ENCODE measurements around the gene KCNN3.

The KCNN3 gene

DNA sequence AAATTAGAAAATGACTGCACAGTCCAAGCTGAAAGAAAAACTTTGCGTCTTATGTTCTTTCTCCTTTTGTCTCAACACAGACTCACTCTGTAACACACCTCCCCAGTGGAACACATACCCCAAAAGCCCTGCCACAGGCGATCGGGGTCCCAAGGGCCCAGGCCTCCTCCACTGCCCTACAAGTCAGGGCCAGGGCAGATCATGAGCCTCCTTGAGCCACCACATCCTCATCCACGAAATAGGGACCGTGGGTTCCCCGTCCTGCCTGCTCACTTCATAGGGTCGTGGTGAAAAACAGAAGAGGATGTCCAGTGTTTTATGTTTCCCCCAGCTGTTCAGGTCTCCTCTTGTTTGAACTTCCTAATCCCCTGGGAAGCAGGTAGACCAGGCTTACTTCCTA, 116.7 kb downstream of the KCNN3 start:
- no peak overlapping the region for H3K4me3 ChIP-seq (ENCODE audit: low read length)
- TF ChIP-seq, protein P1, sequence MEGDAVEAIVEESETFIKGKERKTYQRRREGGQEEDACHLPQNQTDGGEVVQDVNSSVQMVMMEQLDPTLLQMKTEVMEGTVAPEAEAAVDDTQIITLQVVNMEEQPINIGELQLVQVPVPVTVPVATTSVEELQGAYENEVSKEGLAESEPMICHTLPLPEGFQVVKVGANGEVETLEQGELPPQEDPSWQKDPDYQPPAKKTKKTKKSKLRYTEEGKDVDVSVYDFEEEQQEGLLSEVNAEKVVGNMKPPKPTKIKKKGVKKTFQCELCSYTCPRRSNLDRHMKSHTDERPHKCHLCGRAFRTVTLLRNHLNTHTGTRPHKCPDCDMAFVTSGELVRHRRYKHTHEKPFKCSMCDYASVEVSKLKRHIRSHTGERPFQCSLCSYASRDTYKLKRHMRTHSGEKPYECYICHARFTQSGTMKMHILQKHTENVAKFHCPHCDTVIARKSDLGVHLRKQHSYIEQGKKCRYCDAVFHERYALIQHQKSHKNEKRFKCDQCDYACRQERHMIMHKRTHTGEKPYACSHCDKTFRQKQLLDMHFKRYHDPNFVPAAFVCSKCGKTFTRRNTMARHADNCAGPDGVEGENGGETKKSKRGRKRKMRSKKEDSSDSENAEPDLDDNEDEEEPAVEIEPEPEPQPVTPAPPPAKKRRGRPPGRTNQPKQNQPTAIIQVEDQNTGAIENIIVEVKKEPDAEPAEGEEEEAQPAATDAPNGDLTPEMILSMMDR (IDR thresholded peaks at IDR 0.05; ENCODE audit: insufficient read depth, low read depth, low read length, missing control alignments), result no peak
- DNase-seq (ENCODE audit: low read depth), result no peak

DNA sequence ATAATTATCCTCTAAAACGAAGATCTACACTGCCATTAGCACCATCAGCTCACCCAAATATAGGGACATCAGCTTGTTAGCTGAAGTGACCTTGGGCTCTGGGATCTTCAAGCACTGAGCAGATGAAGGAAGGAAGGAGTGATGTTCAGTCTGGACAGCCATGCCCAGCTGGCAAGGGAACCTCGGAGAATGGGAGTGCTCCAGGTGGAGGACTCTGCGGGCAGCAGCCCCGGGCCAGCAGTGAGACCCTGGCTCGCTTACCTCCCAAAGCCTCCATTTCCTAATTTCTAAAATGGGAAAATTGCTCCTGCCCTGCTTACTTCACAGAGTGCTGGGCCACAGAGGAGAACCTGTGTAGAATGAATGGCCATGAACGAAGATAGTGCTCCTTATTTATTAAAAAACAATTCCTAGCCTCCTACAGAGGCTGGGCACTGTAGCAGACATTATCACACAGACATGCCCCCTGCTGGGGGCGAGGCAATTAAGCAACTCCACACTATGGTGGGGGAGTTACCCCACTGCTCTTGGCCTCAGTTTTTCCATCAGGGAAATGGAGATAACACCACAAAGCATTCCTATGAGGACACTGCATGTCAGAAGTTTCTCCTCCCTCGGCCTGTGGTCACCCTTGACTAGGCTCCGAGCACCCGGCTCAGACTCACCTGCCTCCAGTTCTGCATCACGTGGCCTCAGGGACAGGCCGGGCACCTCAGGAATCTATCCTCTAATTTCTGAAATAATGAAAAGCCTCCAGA, 117.6 kb downstream of the KCNN3 start:
- TF ChIP-seq, protein P1 (IDR thresholded peaks at IDR 0.05; ENCODE audit: insufficient read depth, low read depth, low read length, missing control alignments), result no peak
- DNase-seq (ENCODE audit: low read depth), result no peak
- H3K4me3 ChIP-seq (ENCODE audit: low read length), result no peak overlapping the region

DNA sequence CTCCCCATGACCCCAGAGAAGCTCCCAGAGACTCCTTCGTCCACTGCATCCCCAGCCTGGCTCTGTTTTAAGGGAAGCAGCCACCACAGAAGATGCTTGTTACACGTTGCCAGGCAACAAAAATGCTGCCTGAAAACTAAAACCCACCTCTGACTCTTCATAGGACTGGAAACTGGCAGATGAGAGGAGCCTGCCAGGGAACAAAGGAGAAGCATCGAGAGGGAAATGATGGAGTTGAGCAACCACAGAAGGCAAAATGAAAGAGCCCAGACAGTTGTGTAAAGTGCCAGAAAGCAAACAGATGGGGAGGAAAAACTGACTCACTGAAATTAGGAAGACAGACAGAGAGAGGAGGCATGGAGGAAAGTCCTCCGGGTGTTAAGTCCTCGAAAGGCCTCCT, 118.4 kb downstream of the KCNN3 start:
- H3K4me3 ChIP-seq (ENCODE audit: low read length), result no peak overlapping the region
- TF ChIP-seq, protein P1 (IDR thresholded peaks at IDR 0.05; ENCODE audit: insufficient read depth, low read depth, low read length, missing control alignments), result no peak
- DNase-seq (ENCODE audit: low read depth), result no peak

DNA sequence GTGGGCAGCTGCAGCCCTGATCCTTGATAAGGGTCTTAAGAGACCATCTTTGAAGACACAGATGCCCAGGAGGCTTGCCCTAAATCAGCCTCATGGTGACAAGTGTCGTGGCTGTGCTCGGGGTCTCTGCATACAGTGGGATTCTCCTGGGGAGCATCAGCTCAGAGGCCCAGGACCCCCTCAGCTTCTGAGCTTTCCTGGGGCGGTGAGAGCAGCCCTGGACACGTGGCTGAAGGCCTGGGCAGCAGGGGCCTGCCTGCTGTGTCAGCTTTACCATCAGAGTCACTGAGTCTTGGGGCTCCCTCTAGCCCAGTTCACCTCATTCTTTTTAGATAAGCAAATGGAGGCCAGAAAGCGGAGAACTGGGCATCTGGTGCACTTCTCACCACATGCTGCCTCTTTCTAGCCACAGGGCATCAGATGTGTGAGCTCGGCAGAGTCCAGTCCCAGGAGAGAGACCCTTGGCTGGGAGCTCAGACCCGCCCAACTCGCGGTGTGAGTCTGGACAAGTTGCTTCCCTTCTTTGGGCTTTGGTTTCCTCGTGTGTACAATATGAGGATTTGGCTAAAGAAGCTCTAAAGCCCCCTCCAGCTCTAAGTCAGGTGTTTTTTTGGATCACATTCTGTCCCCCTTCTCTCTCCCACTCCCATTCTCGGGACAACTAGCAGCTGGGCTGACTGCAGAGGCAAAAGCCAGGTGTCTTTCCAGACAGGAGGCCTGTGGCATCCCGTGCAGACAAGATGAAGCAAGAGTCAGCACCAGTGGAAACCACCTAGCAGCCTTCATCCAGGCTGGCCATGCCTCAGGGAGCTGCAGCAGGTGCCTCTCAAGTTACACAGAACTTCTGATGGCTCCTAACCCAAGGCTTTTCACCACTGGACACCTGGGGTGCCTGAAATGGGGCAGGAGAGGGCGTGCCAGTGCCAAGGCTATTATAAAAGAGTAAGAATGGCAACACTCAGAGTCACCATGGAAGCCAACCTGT, 119.1 kb downstream of the KCNN3 start:
- TF ChIP-seq, protein P1 (IDR thresholded peaks at IDR 0.05; ENCODE audit: insufficient read depth, low read depth, low read length, missing control alignments), result no peak
- no peak overlapping the region for H3K4me3 ChIP-seq (ENCODE audit: low read length)
- no peak for DNase-seq (ENCODE audit: low read depth)

DNA sequence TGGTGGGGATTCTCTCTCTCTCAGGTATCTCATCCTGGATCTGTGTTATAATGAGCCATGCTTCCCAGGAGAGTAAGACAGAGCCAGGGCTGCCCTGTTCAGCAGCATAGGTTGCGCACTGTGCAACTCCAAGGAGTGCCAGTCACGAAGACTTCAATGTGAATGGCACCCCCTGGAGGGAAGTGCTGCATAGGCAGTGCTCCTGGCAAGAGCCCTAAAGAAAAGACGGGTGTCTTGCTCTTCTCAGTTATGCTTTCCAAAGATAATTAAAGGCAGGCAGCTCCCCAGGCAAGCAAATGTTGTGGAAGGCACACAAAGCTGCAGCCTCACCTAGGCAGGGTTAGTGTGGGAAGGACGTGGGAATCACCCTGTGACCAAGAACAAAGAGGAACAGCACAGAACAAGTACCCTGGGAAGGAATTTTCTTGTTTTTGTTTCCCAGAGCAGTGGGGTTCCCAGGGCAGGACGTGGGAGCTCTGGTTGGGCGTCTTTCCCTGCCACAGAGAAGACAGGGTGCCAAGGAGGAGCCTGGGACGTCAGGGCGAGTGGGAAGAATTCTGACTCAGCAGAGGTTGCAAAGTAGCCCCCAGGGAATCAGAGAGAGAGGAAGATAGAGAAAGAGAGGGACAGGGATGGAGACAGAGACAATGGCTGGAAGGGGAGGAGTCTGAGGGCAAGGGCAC, 120.9 kb downstream of the KCNN3 start:
- no peak overlapping the region for H3K4me3 ChIP-seq (ENCODE audit: low read length)
- peak; percentile 51 for DNase-seq (ENCODE audit: low read depth)
- TF ChIP-seq, protein P1 (IDR thresholded peaks at IDR 0.05; ENCODE audit: insufficient read depth, low read depth, low read length, missing control alignments), result peak; percentile 26

DNA sequence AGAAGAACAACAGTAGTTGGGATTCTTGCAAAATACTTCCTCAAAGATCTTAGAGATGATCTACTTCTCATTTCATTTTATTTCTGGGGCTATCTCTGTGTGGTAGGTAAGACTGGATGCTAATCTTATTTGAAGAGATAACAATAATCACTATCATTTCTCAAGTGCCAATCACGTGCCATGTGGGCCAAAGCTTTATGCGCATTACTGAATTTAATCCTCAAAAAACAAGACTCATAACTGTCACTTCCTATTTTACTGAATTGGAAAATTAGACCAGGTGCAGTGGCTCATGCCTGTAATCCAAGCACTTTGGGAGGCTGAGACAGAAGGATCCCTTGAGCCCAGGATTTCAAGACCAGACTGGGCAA, 121.7 kb downstream of the KCNN3 start:
- TF ChIP-seq, protein P1 (IDR thresholded peaks at IDR 0.05; ENCODE audit: insufficient read depth, low read depth, low read length, missing control alignments), result no peak
- no peak for DNase-seq (ENCODE audit: low read depth)
- no peak overlapping the region for H3K4me3 ChIP-seq (ENCODE audit: low read length)
